DLD1 (cell line): ENCODE measurements around the gene MRFAP1L1.
"Not testable (repeated sequence)": the region's sequence is repeated elsewhere in the genome, so short reads cannot be mapped to it uniquely, and the experiment has no call there.

Source experiments
- in situ Hi-C: cut with HindIII; loops from 2 replicates; pipeline ENCODE4 v1.10.0; 2017; ENCODE audit warnings: low sequenced_read_pairs

MRFAP1L1 gene

GRCh38 chr4:6734165-6734786 lies 24.6 kb upstream of the MRFAP1L1 start:
- in situ Hi-C loops: no loop called here

GRCh38 chr4:6733358-6734164 lies 23.9 kb upstream of the MRFAP1L1 start:
- in situ Hi-C loops: no loop called here

GRCh38 chr4:6732441-6733357 lies 23.0 kb upstream of the MRFAP1L1 start:
- in situ Hi-C loops: no loop called here

GRCh38 chr4:6731780-6732179 lies 22.1 kb upstream of the MRFAP1L1 start:
- in situ Hi-C loops: no loop called here

GRCh38 chr4:6731318-6731675 lies 21.6 kb upstream of the MRFAP1L1 start:
- in situ Hi-C loops: no loop called here

GRCh38 chr4:6730603-6731317 lies 21.1 kb upstream of the MRFAP1L1 start:
- in situ Hi-C loops: no loop called here

- in situ Hi-C loops: no loop called here
These were observed 18.8 kb upstream of the MRFAP1L1 start for GRCh38 chr4:6728320-6729029.

- in situ Hi-C loops: no loop called here
These were observed 18.2 kb upstream of the MRFAP1L1 start for GRCh38 chr4:6727943-6728250.

GRCh38 chr4:6727081-6727942 lies 17.6 kb upstream of the MRFAP1L1 start:
- in situ Hi-C loops: no loop called here

GRCh38 chr4:6725427-6725961 lies 15.8 kb upstream of the MRFAP1L1 start:
- in situ Hi-C loops: not testable (repeated sequence)

GRCh38 chr4:6724421-6725111 lies 14.9 kb upstream of the MRFAP1L1 start:
- in situ Hi-C loops: no loop called here

GRCh38 chr4:6723851-6724250 lies 14.2 kb upstream of the MRFAP1L1 start:
- in situ Hi-C loops: no loop called here

GRCh38 chr4:6722891-6723290 lies 13.2 kb upstream of the MRFAP1L1 start:
- in situ Hi-C loops: no loop called here

- in situ Hi-C loops: no loop called here
These were observed 11.5 kb upstream of the MRFAP1L1 start for GRCh38 chr4:6721121-6721520.

- in situ Hi-C loops: no loop called here
These were observed 10.6 kb upstream of the MRFAP1L1 start for GRCh38 chr4:6720202-6720699.

- in situ Hi-C loops: no loop called here
These were observed 10.0 kb upstream of the MRFAP1L1 start for GRCh38 chr4:6719611-6720179.

- in situ Hi-C loops: no loop called here
These were observed 9.4 kb upstream of the MRFAP1L1 start for GRCh38 chr4:6718932-6719610.
